DMS 273 (cell line): ENCODE measurements around the gene C15orf39.
"Not testable (repeated sequence)": the region's sequence is repeated elsewhere in the genome, so short reads cannot be mapped to it uniquely, and the experiment has no call there.

Experiments used
- DNase-seq: peaks from one replicate; lab custom pipeline; 2025; ENCODE audit not compliant: unreplicated experiment; lab: John Stamatoyannopoulos, UW

C15orf39 gene

DNA sequence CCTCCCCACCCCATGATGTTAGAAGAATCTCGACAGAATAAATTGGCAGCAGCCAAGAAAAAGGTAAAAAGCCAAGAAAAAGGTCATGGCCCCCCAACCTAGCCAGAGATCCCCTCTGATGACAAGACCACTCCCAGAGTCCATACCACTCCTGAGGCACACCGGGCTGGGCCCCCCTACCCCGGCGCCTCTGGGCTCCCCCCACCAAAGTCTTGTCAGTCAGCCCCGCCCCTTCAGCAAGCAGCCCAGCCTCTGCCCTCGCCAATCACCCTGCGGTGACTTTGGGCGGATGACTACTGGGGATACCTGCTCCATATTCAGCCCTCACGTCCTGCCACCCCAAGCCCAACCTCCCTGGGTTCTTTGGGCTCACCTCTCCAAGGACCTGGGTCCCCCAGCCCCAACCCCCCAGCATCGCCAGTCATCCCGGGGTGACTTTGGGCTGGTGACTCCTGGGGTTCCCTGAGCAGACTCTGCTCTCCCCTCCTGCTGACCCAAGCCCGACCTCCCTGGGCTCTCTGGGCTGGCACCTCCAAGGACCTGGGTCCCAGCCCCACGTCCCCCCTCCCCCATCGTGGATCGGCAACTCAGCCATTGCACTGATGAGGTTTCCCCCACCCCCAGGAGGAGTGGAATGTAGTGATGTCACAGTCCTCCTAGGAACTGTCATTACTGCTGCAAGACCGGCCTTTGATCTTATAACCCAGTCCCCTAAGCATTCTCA, 57.1 kb downstream of the C15orf39 start:
- not testable (repeated sequence) for DNase-seq

DNA sequence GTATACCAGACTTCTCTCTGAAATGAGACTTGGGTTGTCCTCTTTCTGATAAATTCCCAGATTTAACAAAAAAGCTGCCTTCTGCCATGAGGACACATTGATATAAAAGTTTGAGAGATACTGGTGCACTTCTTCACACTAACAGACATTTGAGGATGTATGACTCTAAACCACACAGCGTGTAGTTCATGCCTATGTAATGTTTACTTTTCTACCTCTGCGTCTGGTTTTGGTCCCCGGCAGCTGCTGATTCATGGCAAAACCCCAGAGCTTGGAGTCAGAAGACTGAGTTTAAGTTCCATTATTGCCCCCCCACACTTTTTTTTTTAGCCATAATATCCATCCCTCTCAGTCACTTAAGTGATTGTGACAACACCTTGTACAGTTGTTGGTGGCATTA, 58.2 kb downstream of the C15orf39 start:
- DNase-seq = not testable (repeated sequence)
